ENCODE data around the gene NR2F1-AS1. TPM values are rescaled to one million over a fixed set of nuclear protein-coding genes. Genes with fewer than 3 reads are reported as not detected.
"Not testable (repeated sequence)": the region's sequence is repeated elsewhere in the genome, so short reads cannot be mapped to it uniquely, and the experiment has no call there.

The NR2F1-AS1 gene
- total RNA-seq, 1 experiment from 2014 or later, result 27.0 TPM

- Histone ChIP-seq H3K27me3 (ENCODE audit: control insufficient read depth, insufficient read depth, low read length) (no peaks in the 10 kb centered on the region), H3K4me1 (ENCODE audit: control insufficient read depth, insufficient read depth, low read length) (no peaks in the 10 kb centered on the region), H3K27ac (ENCODE audit: low read length) (no peak overlapping the region), H3K9me3 (ENCODE audit: control insufficient read depth, insufficient read depth, low read depth, low read length) (peaks cover 12% of the 10 kb centered on the region; the same call in 1 of the 2 replicates), H3K4me3 (ENCODE audit: low read depth in 2 of 2, low read length in 2 of 2) (no peak overlapping the region), H3K36me3 (ENCODE audit: control insufficient read depth, insufficient read depth, low read length) (no peaks in the 10 kb centered on the region)
- ChIA-PET POLR2A (no interaction called here), CTCF (no interaction called here)
- TF ChIP-seq SIN3A (IDR thresholded peaks at IDR 0.05; ENCODE audit: borderline replicate concordance, insufficient read depth, low read depth, low read length), result no peak
- TF ChIP-seq REST (IDR thresholded peaks at IDR 0.05; ENCODE audit: insufficient read depth in 1 of 2, low read depth in 2 of 2, low read length in 1 of 2), result no peak
- TF ChIP-seq CTCF (IDR thresholded peaks at IDR 0.05), result no peak
- no peak for TF ChIP-seq POLR2AphosphoS5 (IDR thresholded peaks at IDR 0.05; ENCODE audit: low read depth, low read length)
- TF ChIP-seq TCF7L2 (IDR thresholded peaks at IDR 0.05; ENCODE audit: low read depth, low read length), result no peak
- DNase-seq (ENCODE audit: low read depth, low spot score) (no peak), ATAC-seq (no peak)
- BruUV-seq (replicated peaks), result no TSS peak
- in situ Hi-C loops (cut with HindIII; ENCODE audit: low pct_unique_long_range_greater_than_20kb, low sequenced_read_pairs), result no loop called here
- intact Hi-C loops (cut with micrococcal nuclease; ENCODE audit: unreplicated experiment), result no loop called here
These were observed 120.7 kb downstream of the NR2F1-AS1 start for GRCh38 chr5:93460286-93460685.

GRCh38 chr5:93456796-93457195 lies 124.2 kb downstream of the NR2F1-AS1 start:
- BruUV-seq (replicated peaks); H3K27ac ChIP-seq (ENCODE audit: low read length); POLR2A ChIA-PET; intact Hi-C loops (cut with micrococcal nuclease; ENCODE audit: unreplicated experiment); DNase-seq (ENCODE audit: low read depth, low spot score); H3K9me3 ChIP-seq (ENCODE audit: control insufficient read depth, insufficient read depth, low read depth, low read length); H3K4me1 ChIP-seq (ENCODE audit: control insufficient read depth, insufficient read depth, low read length); ATAC-seq; in situ Hi-C loops (cut with HindIII; ENCODE audit: low pct_unique_long_range_greater_than_20kb, low sequenced_read_pairs); H3K36me3 ChIP-seq (ENCODE audit: control insufficient read depth, insufficient read depth, low read length); CTCF ChIA-PET; H3K4me3 ChIP-seq (ENCODE audit: low read depth in 2 of 2, low read length in 2 of 2); H3K27me3 ChIP-seq (ENCODE audit: control insufficient read depth, insufficient read depth, low read length): not testable (repeated sequence)

- ChIA-PET CTCF (no interaction called here), POLR2A (no interaction called here)
- in situ Hi-C loops (cut with HindIII; ENCODE audit: low pct_unique_long_range_greater_than_20kb, low sequenced_read_pairs), result no loop called here
- Histone ChIP-seq H3K9me3 (ENCODE audit: control insufficient read depth, insufficient read depth, low read depth, low read length) (no peaks in the 10 kb centered on the region), H3K27ac (ENCODE audit: low read length) (no peak overlapping the region), H3K4me3 (ENCODE audit: low read depth in 2 of 2, low read length in 2 of 2) (no peak overlapping the region), H3K4me1 (ENCODE audit: control insufficient read depth, insufficient read depth, low read length) (no peaks in the 10 kb centered on the region), H3K27me3 (ENCODE audit: control insufficient read depth, insufficient read depth, low read length) (no peaks in the 10 kb centered on the region), H3K36me3 (ENCODE audit: control insufficient read depth, insufficient read depth, low read length) (no peaks in the 10 kb centered on the region)
- TF ChIP-seq SIN3A (IDR thresholded peaks at IDR 0.05; ENCODE audit: borderline replicate concordance, insufficient read depth, low read depth, low read length) (no peak), POLR2AphosphoS5 (IDR thresholded peaks at IDR 0.05; ENCODE audit: low read depth, low read length) (no peak), TCF7L2 (IDR thresholded peaks at IDR 0.05; ENCODE audit: low read depth, low read length) (no peak), CTCF (IDR thresholded peaks at IDR 0.05) (no peak), REST (IDR thresholded peaks at IDR 0.05; ENCODE audit: insufficient read depth in 1 of 2, low read depth in 2 of 2, low read length in 1 of 2) (no peak)
- no TSS peak for BruUV-seq (replicated peaks)
- no peak for DNase-seq (ENCODE audit: low read depth, low spot score)
- intact Hi-C loops (cut with micrococcal nuclease; ENCODE audit: unreplicated experiment), result no loop called here
- ATAC-seq, result no peak
These were observed 126.1 kb downstream of the NR2F1-AS1 start for GRCh38 chr5:93454896-93455295.

Measured in Panc1 (cell line).